Cardiac muscle cell (in vitro differentiated cells and primary cell): ENCODE measurements around the gene SFXN3. TPM values are rescaled to one million over a fixed set of nuclear protein-coding genes. Genes with fewer than 3 reads are reported as not detected.

Experiments
- DNase-seq, 2 donors: peaks; one replicate each; pipeline versions ENCODE4 v3.0.0 to v3.0.0-alpha.2; 2010 to 2017; ENCODE audit warnings: low read depth in 1 of 2, low spot score in 1 of 2
- H3K27ac ChIP-seq: fragments of 200-600 bp; sonication (generic); 2 replicates; pipeline ENCODE4 v1.5.1; 2016
- H3K27me3 ChIP-seq: fragments of 200-600 bp; sonication (generic); 2 replicates; pipeline ENCODE4 v1.6.0; 2016; ENCODE audit warnings: control low read depth
- H3K36me3 ChIP-seq: fragments of 200-600 bp; sonication (generic); 2 replicates; pipeline ENCODE4 v1.5.1; 2016; ENCODE audit warnings: control low read depth
- H3K4me1 ChIP-seq: fragments of 200-600 bp; sonication (generic); 2 replicates; pipeline ENCODE4 v1.8.1; 2017; ENCODE audit warnings: low read depth, mild to moderate bottlenecking, mixed run types
- H3K4me3 ChIP-seq: fragments of 200-600 bp; sonication (generic); 2 replicates; pipeline ENCODE4 v1.5.1; 2016; ENCODE audit warnings: mild to moderate bottlenecking
- H3K9me3 ChIP-seq: fragments of 200-600 bp; sonication (generic); 2 replicates; pipeline ENCODE4 v1.5.1; 2017; ENCODE audit warnings: low read depth, mild to moderate bottlenecking, control low read depth
- CTCF ChIP-seq: IDR thresholded peaks from 2 replicates; pipeline ENCODE4 v1.5.1; 2012; ENCODE audit warnings: low read depth, mild to moderate bottlenecking, low read length
- polyA plus RNA-seq: library from polyadenylated mRNA; unstranded; fragments of >200 nt; fragmentation: Nextera tagmentation; extraction: Ambion mirVana; gene quantifications from 2 replicates; pipeline ENCODE4 v1.2.1, GENCODE V29; 2016
- total RNA-seq: library from RNA; depleted of rRNA; stranded (reverse); fragments of >200 nt; gene quantifications from 2 replicates; pipeline ENCODE4 v1.2.3, GENCODE V29; 2016

SFXN3 gene
- total and polyA plus RNA-seq, 2 experiments from 2014 or later: 23.4 to 37.8 TPM

GRCh38 chr10:101011517-101012423 is 19.3 kb upstream of the SFXN3 start:
- H3K27ac ChIP-seq: peak overlapping the region; percentile 78
- peaks cover under 1% of the 10 kb centered on the region for H3K27me3 ChIP-seq
- peak in 1 of 2 donors; percentile 71 for DNase-seq
- no peak overlapping the region for H3K4me3 ChIP-seq
- H3K9me3 ChIP-seq: no peaks in the 10 kb centered on the region
- peak; percentile 43 for TF ChIP-seq CTCF
- peaks cover 11% of the 10 kb centered on the region for H3K4me1 ChIP-seq
- H3K36me3 ChIP-seq: peaks cover 8% of the 10 kb centered on the region

DNA sequence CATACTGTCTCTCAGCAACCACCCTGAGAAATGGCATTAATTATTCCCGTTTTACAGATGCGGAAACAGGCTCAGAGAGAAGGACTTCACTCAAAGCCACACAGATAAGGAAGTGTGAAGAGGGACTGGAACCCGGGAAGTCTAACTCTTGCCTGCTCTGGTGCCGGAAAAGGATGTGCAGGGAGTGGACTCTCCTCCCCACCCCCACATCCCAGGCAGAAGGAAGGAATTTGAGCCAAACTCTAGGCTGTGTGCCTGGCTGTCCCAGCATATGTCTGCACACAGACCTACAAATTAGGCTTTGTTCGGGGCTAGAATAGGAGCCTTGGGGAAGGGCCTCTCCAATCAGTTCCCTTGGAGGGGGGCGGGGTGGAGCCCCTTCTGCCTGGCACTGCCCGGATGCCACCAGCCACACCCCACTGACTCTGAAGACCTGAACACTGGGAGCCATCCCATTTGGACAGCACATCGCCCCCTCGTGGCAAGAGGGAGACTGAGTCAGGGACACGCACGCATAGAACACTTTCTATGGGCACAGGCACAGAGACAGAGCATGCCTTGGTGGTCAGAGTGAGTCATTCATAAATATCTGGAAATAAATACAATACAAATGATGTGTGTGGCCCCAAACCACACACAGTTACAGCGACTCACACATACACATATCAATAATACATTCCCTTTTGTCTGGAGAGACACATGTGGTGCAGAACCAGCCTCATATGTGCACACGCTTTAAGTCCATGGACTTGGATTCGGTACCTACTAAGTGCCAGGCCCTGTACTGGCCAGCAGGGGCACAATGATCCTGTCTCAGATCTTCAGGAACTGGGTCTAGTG is 18.3 kb upstream of the SFXN3 start:
- H3K27ac ChIP-seq: no peak overlapping the region

GRCh38 chr10:101013365-101013825 is 17.6 kb upstream of the SFXN3 start:
- H3K27ac ChIP-seq: no peak overlapping the region
- no peak for DNase-seq
- H3K4me3 ChIP-seq: no peak overlapping the region
- TF ChIP-seq CTCF: no peak
- H3K9me3 ChIP-seq: no peaks in the 10 kb centered on the region
- peaks cover 15% of the 10 kb centered on the region for H3K27me3 ChIP-seq
- H3K36me3 ChIP-seq: no peaks in the 10 kb centered on the region
- H3K4me1 ChIP-seq: peaks cover 11% of the 10 kb centered on the region

More for the DNA sequence above, 18.3 kb upstream of the SFXN3 start:
- peak; percentile 91 to 94 for DNase-seq
- Histone ChIP-seq H3K27me3 (peaks cover 9% of the 10 kb centered on the region), H3K36me3 (no peaks in the 10 kb centered on the region), H3K4me1 (peaks cover 11% of the 10 kb centered on the region), H3K4me3 (no peak overlapping the region), H3K9me3 (no peaks in the 10 kb centered on the region)
- peak; percentile 94 for TF ChIP-seq CTCF

GRCh38 chr10:101014230-101014884 is 16.7 kb upstream of the SFXN3 start:
- no peak overlapping the region for H3K4me3 ChIP-seq
- H3K9me3 ChIP-seq: no peaks in the 10 kb centered on the region
- no peak overlapping the region for H3K27ac ChIP-seq
- no peaks in the 10 kb centered on the region for H3K36me3 ChIP-seq
- peaks cover 20% of the 10 kb centered on the region for H3K27me3 ChIP-seq
- peak; percentile 97 for TF ChIP-seq CTCF
- H3K4me1 ChIP-seq: peaks cover 14% of the 10 kb centered on the region
- peak; percentile 68 to 80 for DNase-seq

DNA sequence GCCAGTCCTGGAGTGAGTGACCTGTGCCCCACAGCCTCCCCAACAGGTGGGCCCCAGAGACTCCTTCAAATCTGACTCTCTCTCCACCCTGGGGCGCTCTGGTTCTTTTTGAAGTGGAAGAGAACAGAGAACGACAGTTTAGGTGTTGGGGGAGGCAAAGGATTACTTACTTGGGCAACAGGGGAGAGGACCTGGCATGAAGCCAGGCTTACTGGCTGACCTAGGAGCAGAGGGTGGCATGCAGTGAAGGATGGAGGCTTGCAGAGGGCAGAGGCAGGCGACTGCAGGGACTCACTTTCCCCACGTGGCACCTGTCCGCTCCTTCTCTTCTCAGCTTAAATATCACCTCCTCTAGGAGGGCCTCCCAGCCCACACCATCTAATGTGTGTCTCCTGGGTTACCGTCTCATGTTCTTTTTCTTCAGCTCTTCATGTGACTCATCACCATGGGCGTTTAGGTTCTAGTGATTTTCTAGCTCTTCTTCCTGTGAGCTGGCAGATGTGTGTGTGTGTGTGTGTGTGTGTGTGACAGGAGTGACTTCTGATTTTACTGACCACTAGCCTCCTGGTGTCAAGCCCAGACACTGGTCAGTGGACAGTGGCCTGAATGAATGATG is 16.0 kb upstream of the SFXN3 start:
- H3K9me3 ChIP-seq: no peaks in the 10 kb centered on the region
- peaks cover 20% of the 10 kb centered on the region for H3K27me3 ChIP-seq
- no peak overlapping the region for H3K4me3 ChIP-seq
- no peak overlapping the region for H3K27ac ChIP-seq
- DNase-seq: peak in 1 of 2 donors; percentile 53
- no peak for TF ChIP-seq CTCF
- H3K36me3 ChIP-seq: no peaks in the 10 kb centered on the region
- H3K4me1 ChIP-seq: peaks cover 14% of the 10 kb centered on the region
